Measurements from ENCODE around the gene CFAP43. TPM values are rescaled to one million over a fixed set of nuclear protein-coding genes. Genes with fewer than 3 reads are reported as not detected.

CFAP43 gene
- total RNA-seq, 1 donor from 2014 or later = not detected

DNA sequence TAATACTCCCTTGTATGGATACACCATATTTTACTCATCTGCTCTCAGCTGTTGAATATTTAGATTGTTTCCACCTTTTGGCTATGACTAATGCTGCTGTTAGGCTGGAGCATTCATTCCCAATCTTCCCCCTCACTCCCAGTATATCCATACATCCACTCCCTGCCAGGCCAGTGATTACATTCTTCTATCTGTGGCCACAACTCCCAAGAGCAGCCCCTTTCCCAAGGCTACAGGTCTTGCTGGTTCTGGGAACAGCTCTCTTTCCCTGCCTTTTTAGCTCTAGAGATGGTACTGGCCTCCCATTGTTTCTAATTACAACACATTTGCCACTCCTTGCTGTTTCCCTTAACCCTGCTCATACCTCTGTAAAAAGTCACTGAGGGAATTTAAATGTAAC lies 82.0 kb downstream of the CFAP43 start:
- Mint-ChIP-seq H3K4me3 (no peak overlapping the region), H3K27ac (no peak overlapping the region), H3K4me1 (no peaks in the 10 kb centered on the region), H3K27me3 (peaks cover 31% of the 10 kb centered on the region), H3K36me3 (ENCODE audit: low read depth) (no peaks in the 10 kb centered on the region), H3K9me3 (peaks cover 19% of the 10 kb centered on the region)
- DNase-seq (no peak), ATAC-seq (ENCODE audit: low read depth) (no peak)
- intact Hi-C loops (cut with micrococcal nuclease) = no loop called here
- ChIA-PET CTCF (no interaction called here), POLR2A (no interaction called here)
- TF ChIP-seq, protein P1, sequence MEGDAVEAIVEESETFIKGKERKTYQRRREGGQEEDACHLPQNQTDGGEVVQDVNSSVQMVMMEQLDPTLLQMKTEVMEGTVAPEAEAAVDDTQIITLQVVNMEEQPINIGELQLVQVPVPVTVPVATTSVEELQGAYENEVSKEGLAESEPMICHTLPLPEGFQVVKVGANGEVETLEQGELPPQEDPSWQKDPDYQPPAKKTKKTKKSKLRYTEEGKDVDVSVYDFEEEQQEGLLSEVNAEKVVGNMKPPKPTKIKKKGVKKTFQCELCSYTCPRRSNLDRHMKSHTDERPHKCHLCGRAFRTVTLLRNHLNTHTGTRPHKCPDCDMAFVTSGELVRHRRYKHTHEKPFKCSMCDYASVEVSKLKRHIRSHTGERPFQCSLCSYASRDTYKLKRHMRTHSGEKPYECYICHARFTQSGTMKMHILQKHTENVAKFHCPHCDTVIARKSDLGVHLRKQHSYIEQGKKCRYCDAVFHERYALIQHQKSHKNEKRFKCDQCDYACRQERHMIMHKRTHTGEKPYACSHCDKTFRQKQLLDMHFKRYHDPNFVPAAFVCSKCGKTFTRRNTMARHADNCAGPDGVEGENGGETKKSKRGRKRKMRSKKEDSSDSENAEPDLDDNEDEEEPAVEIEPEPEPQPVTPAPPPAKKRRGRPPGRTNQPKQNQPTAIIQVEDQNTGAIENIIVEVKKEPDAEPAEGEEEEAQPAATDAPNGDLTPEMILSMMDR (IDR thresholded peaks at IDR 0.05) = no peak

DNA sequence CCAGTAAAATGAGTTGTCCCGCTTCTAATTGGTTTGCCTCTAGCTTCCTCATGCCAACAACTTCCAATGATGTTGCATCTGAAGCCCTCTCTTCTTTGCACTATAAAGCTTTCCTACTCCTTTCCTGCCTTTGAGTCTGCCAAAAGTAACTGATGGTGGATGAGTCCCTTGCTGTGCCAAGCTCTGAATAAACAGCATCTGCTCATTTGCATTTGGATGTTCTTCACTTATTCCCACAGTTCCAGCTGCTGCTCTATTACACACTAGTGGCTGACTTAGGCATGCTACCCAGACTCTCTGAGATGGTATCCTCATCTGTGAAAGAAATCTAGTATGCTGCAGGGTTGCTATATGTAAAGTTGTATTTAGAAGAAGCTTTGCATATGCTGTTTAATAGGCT lies 85.3 kb downstream of the CFAP43 start:
- intact Hi-C loops (cut with micrococcal nuclease) = no loop called here
- no peak for ATAC-seq (ENCODE audit: low read depth)
- Mint-ChIP-seq H3K27me3 (peaks cover 24% of the 10 kb centered on the region), H3K27ac (no peak overlapping the region), H3K4me1 (peaks cover 7% of the 10 kb centered on the region), H3K36me3 (ENCODE audit: low read depth) (no peaks in the 10 kb centered on the region), H3K9me3 (peaks cover 11% of the 10 kb centered on the region), H3K4me3 (no peak overlapping the region)
- DNase-seq = no peak
- CTCF ChIA-PET = interaction anchor here (1.2 kb wide), 1 partner anchor 257 kb away, joined by 3 read pairs; no protein-coding TSS in a partner anchor
- POLR2A ChIA-PET = interaction anchor here (0.6 kb wide), 1 partner anchor 16 kb away, joined by 4 read pairs; no protein-coding TSS in a partner anchor
- TF ChIP-seq, protein P1 (IDR thresholded peaks at IDR 0.05) = no peak

DNA sequence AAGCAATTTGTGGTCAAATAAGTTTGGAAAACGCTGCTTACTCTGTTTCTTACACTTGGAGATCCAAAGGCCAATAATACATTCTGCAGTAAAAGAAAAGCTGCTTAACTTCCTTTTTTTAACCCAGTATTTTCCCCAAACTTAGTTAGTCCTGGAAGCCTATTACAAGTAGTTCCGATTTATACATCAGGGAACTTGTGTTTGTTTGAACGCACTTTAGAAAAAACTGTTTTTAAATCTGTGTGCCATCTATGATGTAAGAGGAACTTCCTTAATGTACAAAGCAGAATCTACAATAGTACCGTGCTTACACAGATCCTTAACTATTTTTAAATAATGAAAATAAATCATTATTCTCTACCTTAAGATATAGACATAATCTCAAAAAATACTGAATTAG lies 87.2 kb downstream of the CFAP43 start:
- Mint-ChIP-seq H3K4me1 (peaks cover 7% of the 10 kb centered on the region), H3K27ac (no peak overlapping the region), H3K9me3 (no peaks in the 10 kb centered on the region), H3K36me3 (ENCODE audit: low read depth) (no peaks in the 10 kb centered on the region), H3K4me3 (no peak overlapping the region), H3K27me3 (peaks cover 15% of the 10 kb centered on the region)
- CTCF ChIA-PET = no interaction called here
- ATAC-seq (ENCODE audit: low read depth) = no peak
- DNase-seq = no peak
- POLR2A ChIA-PET = no interaction called here
- TF ChIP-seq, protein P1 (IDR thresholded peaks at IDR 0.05) = no peak
- intact Hi-C loops (cut with micrococcal nuclease) = no loop called here

DNA sequence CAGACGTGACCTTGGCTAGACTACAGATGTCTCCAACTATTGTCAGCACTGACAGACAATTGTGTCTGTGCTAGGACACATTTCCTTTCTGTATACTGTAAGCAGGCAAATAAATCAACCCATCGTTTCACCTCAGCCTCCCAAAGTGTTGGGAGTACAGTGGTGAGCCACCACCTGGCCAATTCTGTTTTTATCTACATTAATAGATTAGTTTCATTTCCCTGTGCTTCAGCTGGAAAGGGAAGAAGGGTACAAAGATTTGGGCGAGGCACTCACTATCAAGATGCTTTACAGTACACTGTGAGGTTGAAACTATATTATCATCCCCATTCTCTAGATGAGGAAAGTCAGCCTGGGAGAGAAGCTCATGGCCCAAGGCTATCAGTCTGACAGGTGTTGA lies 88.3 kb downstream of the CFAP43 start:
- H3K4me1 Mint-ChIP-seq = peaks cover 7% of the 10 kb centered on the region
- ChIA-PET CTCF (no interaction called here), POLR2A (no interaction called here)
- peaks cover 10% of the 10 kb centered on the region for H3K27me3 Mint-ChIP-seq
- H3K9me3 Mint-ChIP-seq = no peaks in the 10 kb centered on the region
- H3K4me3 Mint-ChIP-seq = no peak overlapping the region
- no peak overlapping the region for H3K27ac Mint-ChIP-seq
- DNase-seq (no peak), ATAC-seq (ENCODE audit: low read depth) (no peak)
- TF ChIP-seq, protein P1 (IDR thresholded peaks at IDR 0.05) = no peak
- H3K36me3 Mint-ChIP-seq (ENCODE audit: low read depth) = no peaks in the 10 kb centered on the region
- intact Hi-C loops (cut with micrococcal nuclease) = no loop called here

DNA sequence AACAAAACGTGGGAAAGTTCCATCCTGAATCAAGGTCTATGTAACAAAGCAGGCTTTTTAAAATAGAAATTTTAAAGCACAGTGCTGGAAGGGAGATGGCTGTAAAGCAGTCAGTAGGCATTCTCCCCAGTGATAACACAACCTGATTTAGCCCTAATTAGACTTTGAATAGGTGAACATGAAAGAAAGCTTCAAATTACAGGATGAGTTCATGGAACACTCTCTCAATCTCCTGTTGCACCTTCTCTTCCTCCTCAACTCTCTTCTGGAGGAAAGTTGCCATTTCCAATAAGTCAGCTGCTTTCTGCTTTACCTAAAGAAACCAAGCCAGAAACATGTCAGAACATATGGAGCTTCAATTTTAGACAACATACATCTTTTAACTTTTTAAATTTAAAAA lies 90.1 kb downstream of the CFAP43 start:
- TF ChIP-seq, protein P1 (IDR thresholded peaks at IDR 0.05) = no peak
- DNase-seq (no peak), ATAC-seq (ENCODE audit: low read depth) (no peak)
- Mint-ChIP-seq H3K27me3 (peaks cover 8% of the 10 kb centered on the region), H3K4me1 (peaks cover 7% of the 10 kb centered on the region), H3K36me3 (ENCODE audit: low read depth) (no peaks in the 10 kb centered on the region), H3K4me3 (no peak overlapping the region), H3K9me3 (no peaks in the 10 kb centered on the region), H3K27ac (no peak overlapping the region)
- intact Hi-C loops (cut with micrococcal nuclease) = no loop called here
- CTCF ChIA-PET = no interaction called here
- POLR2A ChIA-PET = no interaction called here
